Fibroblast of villous mesenchyme (primary cell): ENCODE data around the gene UBR3. TPM values are rescaled to one million over a fixed set of nuclear protein-coding genes. Genes with fewer than 3 reads are reported as not detected.
A peak's percentile ranks its signal among the peaks of the same experiment; 100 is the strongest.

ENCODE experiments used
- DNase-seq: peaks from one replicate; pipeline ENCODE4 v3.0.0-alpha.2; 2010; ENCODE audit warnings: low read depth
- H3K4me3 ChIP-seq: 2 replicates; pipeline ENCODE4 v1.5.1; 2011; ENCODE audit warnings: low read depth, mild to moderate bottlenecking, low read length
- total RNA-seq: library from RNA; depleted of rRNA; stranded (reverse); fragments of >200 nt; gene quantifications from 2 replicates; pipeline ENCODE4 v1.2.3, GENCODE V29; 2012
- TF ChIP-seq, protein P1 (sequence below): IDR thresholded peaks from 2 replicates; pipeline ENCODE4 v1.5.1; 2012; ENCODE audit warnings: low read depth, mild to moderate bottlenecking, low read length; ENCODE audit not compliant: insufficient read depth

UBR3 gene
- total RNA-seq, 1 donor = 56.1 TPM

DNA sequence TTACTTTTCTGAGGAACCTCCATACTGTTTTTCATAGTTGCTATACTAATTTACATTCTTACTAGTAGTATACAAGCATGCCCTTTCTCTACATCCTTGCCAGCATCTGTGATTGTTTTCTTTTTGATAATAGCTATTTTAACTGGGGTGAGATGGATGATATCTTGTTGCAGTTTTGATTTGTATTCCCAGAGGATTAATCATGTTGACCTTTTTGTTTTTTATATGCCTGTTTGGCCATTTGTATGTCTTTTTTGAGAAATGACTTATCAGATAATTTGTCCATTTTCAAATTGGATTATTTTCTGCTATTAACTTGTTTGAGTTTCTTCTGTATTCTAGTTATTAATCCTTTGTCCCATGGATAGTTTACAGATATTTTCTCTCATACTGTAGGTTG is 141.5 kb downstream of the UBR3 start:
- H3K4me3 ChIP-seq = no peak overlapping the region
- TF ChIP-seq, protein P1, sequence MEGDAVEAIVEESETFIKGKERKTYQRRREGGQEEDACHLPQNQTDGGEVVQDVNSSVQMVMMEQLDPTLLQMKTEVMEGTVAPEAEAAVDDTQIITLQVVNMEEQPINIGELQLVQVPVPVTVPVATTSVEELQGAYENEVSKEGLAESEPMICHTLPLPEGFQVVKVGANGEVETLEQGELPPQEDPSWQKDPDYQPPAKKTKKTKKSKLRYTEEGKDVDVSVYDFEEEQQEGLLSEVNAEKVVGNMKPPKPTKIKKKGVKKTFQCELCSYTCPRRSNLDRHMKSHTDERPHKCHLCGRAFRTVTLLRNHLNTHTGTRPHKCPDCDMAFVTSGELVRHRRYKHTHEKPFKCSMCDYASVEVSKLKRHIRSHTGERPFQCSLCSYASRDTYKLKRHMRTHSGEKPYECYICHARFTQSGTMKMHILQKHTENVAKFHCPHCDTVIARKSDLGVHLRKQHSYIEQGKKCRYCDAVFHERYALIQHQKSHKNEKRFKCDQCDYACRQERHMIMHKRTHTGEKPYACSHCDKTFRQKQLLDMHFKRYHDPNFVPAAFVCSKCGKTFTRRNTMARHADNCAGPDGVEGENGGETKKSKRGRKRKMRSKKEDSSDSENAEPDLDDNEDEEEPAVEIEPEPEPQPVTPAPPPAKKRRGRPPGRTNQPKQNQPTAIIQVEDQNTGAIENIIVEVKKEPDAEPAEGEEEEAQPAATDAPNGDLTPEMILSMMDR = no peak
- DNase-seq = peak; percentile 38

DNA sequence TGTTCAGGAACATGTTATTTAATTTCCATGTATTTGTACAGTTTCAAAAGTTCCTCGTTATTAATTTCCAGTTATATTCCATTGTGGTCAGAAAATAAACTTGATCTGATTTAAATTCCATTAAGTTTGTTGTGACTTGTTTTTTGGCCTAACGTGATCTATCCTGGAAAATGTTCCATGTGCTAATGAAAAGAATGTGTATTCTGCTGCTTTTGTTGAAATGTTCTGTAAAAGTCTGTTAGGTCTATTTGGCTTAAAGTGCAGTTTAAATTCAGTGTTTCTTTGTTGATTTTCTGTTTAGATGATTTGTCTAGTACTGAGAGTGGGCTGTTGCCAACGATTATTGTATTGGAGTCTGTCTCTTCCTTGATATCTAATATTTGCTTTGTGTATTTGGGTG is 148.0 kb downstream of the UBR3 start:
- TF ChIP-seq, protein P1 = no peak
- H3K4me3 ChIP-seq = no peak overlapping the region
- no peak for DNase-seq

DNA sequence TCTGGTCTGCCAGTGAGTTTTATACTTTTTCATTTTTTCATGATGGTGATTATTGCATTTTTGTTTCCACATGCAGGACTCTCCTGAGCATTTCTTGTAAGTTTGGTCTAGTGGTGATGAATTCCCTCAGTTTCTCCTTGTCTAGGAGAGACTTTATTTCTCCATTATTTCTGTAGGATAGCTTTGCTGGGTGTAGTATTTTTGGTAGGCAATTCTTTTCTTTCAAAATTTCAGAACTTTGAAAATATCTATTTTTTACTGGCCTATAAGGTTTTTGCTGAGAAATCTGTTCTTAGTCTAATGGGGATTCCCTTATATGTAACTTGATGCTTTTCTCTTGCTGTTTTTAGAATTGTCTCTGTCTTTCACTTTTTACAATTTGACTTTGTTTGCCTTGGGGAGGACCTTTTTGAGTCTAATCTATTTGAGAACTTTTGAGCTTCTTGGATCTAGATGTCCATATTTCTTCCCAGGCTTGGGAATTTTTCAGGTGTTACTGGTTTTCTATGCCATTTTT is 149.1 kb downstream of the UBR3 start:
- H3K4me3 ChIP-seq = no peak overlapping the region
- DNase-seq = no peak
- TF ChIP-seq, protein P1 = no peak

DNA sequence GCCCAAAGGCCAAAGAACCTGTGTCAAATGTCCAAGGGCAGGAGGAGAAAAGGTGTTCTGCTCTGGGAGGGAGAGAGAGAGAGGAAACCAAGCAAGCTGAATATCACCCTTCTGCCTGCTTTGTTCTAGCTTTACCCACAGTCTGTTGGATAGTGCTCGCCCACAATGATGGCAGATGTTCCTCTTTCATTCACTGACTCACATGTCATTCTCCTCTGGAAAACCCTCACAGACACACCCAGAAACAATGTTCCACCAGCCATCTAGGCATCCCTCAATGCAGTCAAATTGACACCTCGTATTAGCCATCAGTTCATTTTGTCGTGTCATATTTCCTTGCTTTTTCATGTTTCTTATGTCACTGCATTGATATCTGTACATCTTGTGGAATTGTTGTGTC is 150.3 kb downstream of the UBR3 start:
- DNase-seq = no peak
- TF ChIP-seq, protein P1 = no peak
- H3K4me3 ChIP-seq = no peak overlapping the region

DNA sequence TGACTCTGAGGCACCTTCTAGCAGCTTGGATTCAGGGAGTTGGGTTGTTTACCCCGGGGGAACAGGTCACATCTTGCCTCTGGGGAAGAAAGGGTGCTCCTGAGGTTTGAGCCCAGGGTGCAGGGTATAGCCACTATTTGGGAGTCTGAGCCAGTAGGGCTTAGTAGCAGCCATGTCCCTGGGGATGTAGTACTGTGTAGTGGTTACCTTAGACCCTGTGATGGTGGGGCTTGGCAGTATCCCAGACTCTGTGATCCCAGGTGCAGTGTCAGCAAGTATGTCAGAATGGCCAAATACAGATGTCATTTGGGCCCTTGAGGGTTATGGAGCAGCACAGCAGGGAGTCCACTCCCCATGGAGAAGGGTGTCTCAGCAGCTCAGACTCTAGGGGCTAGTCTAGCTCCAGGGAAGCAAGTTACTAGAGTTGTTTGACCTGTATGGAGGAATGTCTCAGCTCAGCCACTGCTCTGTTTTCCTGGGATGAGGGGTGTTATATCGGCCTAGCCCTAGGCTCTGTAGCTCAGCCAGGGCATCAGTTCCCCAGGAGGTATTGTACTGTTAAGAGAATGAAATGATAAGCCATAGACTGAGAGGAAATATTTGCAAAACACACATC is 151.3 kb downstream of the UBR3 start:
- no peak for DNase-seq
- no peak overlapping the region for H3K4me3 ChIP-seq
- TF ChIP-seq, protein P1 = no peak

DNA sequence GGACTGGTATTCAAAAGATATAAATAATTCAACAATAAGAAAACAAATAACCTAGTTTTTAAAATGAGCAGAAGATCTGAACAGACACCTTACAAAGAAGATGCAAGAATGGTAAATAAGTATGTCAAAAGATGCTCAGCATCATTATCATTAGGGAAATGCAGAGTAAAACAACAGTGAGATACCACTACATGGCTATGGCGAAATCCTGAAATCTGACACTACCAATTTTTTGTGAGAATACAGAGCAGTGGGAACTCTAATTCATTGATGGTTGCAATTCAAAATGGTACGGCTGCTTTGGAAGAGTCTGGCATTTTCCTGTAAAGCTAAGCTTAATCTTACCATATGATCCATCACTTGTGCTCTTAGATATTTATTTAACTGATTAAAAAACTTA is 151.8 kb downstream of the UBR3 start:
- TF ChIP-seq, protein P1 = no peak
- peak; percentile 22 for DNase-seq
- no peak overlapping the region for H3K4me3 ChIP-seq

DNA sequence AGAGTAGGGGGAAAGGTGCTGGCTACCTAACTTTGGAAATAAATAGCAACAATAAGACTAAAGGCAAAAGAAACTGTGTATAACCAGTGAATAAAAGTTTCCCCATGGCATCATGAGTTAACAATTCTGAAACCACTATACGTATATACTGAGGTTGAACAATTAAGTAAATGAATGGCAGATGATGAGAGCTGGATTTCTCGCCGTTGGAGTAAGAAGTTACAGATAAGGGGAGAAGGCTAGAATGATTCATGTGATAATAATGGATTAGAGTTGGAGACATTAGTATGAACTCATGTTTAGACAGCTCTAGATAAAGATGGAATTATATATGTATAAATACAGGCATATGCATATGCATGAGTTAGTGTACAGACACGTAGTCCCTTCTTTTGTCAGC is 152.7 kb downstream of the UBR3 start:
- no peak for DNase-seq
- TF ChIP-seq, protein P1 = no peak
- H3K4me3 ChIP-seq = no peak overlapping the region
